ENCODE data around the gene EPSTI1. TPM values are rescaled to one million over a fixed set of nuclear protein-coding genes. Genes with fewer than 3 reads are reported as not detected.
A peak's percentile ranks its signal among the peaks of the same experiment; 100 is the strongest.

The EPSTI1 gene
- total and polyA plus RNA-seq, 8 donors = 0.83 to 9.7 (median 2.1) TPM

DNA sequence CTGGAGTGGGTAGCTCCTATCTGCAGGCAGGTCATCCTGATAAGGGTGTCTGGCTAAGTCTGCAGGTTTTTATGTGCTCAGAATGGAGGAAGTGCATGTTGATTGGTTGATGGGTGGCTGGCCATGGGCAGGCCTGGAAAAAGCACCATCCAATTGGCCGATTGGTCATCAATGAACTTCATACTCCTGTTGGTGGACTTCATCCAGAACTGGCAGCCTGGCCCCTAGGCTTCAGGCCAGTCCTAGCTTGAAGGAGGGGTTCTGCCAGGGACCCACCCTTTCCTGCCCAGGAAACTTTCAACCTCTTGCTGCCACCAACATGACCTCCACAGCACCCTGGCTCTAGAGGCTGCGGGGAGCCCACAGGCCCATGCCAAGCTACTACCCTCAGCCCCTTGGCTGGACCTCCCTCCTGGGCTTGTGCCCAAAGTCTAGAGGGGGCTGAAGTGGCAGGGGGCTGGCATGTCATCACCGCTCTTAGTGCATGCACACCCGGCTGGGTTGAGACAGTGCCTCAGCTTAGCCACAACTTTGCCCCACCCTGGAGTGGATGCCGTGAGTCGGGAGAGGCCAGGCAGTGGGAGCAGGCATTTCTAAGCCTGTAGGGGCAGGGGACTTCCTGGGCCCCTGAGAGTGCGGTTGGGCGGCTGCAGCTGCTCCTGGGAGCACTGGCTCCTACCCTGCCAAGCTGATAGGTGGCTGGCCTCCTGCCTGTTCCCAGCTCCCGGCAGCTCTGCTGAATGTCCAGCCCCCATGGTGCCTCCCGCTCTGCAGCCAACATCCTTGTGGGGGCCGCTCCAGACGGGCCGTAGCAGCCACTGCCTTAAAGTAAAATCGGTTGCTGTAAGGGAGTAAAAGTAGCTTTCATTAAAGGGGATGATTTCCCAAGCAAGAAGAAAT lies 44.6 kb upstream of the EPSTI1 start:
- Histone ChIP-seq H3K4me1 (no peaks in the 10 kb centered on the region), H3K27ac (no peak overlapping the region), H3K27me3 (no peaks in the 10 kb centered on the region), H3K4me3 (no peak overlapping the region), H3K9me3 (no peaks in the 10 kb centered on the region), H3K36me3 (no peaks in the 10 kb centered on the region)
- intact Hi-C loops (cut with DNase I) = no loop called here
- DNase-seq (peak in 4 of 6 donors; percentile 43 to 73 (median 54)), ATAC-seq (peak; percentile 74 to 84 (median 78)), FAIRE-seq (no peak)
- 62 to 66% methylated on average over 14 of the region's 14 CpGs for WGBS, 2 donors
- TF ChIP-seq, protein P1, sequence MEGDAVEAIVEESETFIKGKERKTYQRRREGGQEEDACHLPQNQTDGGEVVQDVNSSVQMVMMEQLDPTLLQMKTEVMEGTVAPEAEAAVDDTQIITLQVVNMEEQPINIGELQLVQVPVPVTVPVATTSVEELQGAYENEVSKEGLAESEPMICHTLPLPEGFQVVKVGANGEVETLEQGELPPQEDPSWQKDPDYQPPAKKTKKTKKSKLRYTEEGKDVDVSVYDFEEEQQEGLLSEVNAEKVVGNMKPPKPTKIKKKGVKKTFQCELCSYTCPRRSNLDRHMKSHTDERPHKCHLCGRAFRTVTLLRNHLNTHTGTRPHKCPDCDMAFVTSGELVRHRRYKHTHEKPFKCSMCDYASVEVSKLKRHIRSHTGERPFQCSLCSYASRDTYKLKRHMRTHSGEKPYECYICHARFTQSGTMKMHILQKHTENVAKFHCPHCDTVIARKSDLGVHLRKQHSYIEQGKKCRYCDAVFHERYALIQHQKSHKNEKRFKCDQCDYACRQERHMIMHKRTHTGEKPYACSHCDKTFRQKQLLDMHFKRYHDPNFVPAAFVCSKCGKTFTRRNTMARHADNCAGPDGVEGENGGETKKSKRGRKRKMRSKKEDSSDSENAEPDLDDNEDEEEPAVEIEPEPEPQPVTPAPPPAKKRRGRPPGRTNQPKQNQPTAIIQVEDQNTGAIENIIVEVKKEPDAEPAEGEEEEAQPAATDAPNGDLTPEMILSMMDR (IDR thresholded peaks at IDR 0.05) = no peak

DNA sequence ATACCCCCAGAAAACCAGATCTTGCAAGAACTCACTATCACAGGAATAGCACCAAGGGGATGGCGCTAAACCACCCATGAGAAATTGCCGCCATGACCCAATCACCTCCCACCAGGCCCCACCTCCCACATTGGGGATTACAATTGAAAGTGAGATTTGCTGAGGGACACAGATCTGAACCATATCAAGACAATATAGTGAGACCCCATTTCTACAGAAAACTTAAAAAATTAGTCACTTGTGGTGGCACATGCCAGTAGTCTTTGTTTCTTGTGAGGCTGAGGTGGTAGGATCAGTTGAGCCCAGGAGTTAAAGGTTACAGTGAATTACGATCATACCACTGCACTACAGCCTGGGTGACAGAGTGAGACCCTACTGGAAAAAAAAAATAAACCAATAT lies 41.0 kb upstream of the EPSTI1 start:
- WGBS, 2 donors = 96 to 99% methylated on average over 3 of the region's 3 CpGs
- FAIRE-seq (no peak), DNase-seq (no peak), ATAC-seq (no peak)
- Histone ChIP-seq H3K27me3 (no peaks in the 10 kb centered on the region), H3K27ac (no peak overlapping the region), H3K9me3 (no peaks in the 10 kb centered on the region), H3K4me3 (no peak overlapping the region), H3K4me1 (no peaks in the 10 kb centered on the region), H3K36me3 (no peaks in the 10 kb centered on the region)
- intact Hi-C loops (cut with DNase I) = no loop called here
- TF ChIP-seq, protein P1 (IDR thresholded peaks at IDR 0.05) = no peak

DNA sequence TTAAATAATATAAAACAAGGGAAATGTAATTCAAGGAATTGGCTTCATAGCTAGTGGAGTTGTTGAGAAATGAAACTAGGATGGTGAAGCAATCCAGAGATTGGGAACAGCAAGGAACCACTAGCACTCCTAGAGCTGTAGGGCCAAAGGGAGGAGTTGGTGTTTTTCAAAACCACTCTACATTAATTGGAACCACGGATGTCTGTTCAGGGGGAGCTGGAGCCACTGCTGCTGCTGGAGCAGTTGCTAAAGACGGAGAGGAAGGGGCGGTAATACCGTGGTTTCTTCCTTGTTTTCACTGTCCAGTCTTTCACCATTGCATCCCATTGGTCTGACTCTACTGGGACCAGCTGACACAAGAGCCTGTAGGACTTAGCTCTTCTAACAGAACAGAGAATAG lies 39.8 kb upstream of the EPSTI1 start:
- no peaks in the 10 kb centered on the region for H3K4me1 ChIP-seq
- FAIRE-seq (no peak), ATAC-seq (no peak), DNase-seq (no peak)
- intact Hi-C loops (cut with DNase I) = no loop called here
- H3K4me3 ChIP-seq = no peak overlapping the region
- H3K9me3 ChIP-seq = no peaks in the 10 kb centered on the region
- no peak overlapping the region for H3K27ac ChIP-seq
- TF ChIP-seq, protein P1 (IDR thresholded peaks at IDR 0.05) = no peak
- no peaks in the 10 kb centered on the region for H3K36me3 ChIP-seq
- 94 to 100% methylated on average over 4 of the region's 4 CpGs for WGBS, 2 donors
- no peaks in the 10 kb centered on the region for H3K27me3 ChIP-seq

DNA sequence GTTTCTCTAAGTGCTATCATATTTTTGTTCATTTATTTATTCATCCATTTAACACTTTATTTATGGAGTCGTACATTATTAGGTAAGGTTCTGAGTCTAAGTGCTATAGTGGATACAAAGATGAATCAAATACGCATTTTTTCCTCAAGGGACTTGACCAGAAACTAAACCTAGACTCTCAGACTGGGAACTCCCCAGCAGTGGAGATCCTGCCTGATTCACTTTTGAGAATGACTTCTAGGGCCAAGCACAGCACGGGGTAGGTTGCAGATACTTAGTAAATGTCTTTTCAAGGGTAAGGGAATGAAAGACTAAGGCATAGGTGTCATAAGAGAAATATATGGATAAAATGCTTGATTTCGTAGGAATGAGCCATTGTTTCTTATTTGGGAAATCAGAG lies 38.5 kb upstream of the EPSTI1 start:
- ATAC-seq = no peak
- Histone ChIP-seq H3K27ac (no peak overlapping the region), H3K27me3 (no peaks in the 10 kb centered on the region), H3K4me3 (no peak overlapping the region), H3K36me3 (no peaks in the 10 kb centered on the region), H3K9me3 (no peaks in the 10 kb centered on the region), H3K4me1 (peaks cover 0 to 5% (median 2%) of the 10 kb centered on the region in 3 donors)
- TF ChIP-seq, protein P1 (IDR thresholded peaks at IDR 0.05) = no peak
- no peak for FAIRE-seq
- DNase-seq = no peak
- WGBS, 2 donors = 95 to 96% methylated on average over 4 of the region's 4 CpGs
- intact Hi-C loops (cut with DNase I) = no loop called here

DNA sequence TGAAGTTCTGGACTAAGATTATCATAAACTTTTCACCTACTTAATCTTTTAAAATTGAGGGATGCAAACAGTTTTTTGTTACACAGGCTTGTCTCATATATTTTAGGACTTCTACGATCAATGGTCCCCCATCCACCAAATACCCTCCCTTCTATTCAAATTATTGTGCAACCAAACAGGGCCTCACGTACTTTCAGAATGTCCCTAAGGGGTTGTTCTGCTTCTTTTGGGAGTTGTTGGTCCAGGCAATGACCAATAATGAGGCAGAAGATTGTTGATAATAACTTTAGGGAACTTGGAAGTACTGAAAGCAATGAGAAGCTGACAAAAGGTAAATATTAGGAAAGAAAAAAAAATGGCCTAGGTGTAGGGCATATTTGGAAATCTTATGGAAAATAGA lies 34.2 kb upstream of the EPSTI1 start:
- Histone ChIP-seq H3K4me1 (peaks cover 0 to 16% (median 5%) of the 10 kb centered on the region in 3 donors), H3K27me3 (no peaks in the 10 kb centered on the region), H3K36me3 (no peaks in the 10 kb centered on the region), H3K4me3 (no peak overlapping the region), H3K27ac (no peak overlapping the region), H3K9me3 (no peaks in the 10 kb centered on the region)
- no peak for DNase-seq
- TF ChIP-seq, protein P1 (IDR thresholded peaks at IDR 0.05) = no peak
- no peak for FAIRE-seq
- no peak for ATAC-seq
- intact Hi-C loops (cut with DNase I) = no loop called here
- WGBS, 2 donors = 55 to 63% methylated on average over 2 of the region's 2 CpGs
